ENCODE results near the gene TAX1BP1.
"Not testable (repeated sequence)": the region's sequence is repeated elsewhere in the genome, so short reads cannot be mapped to it uniquely, and the experiment has no call there.

The TAX1BP1 gene

GRCh38 chr7:27740449-27741086 is 606 bp downstream of the TAX1BP1 start:
- peak; percentile 37 for DNase-seq

- not testable (repeated sequence) for DNase-seq
These were observed 2.2 kb downstream of the TAX1BP1 start for GRCh38 chr7:27742091-27742710.

GRCh38 chr7:27745064-27745583 is 5.2 kb downstream of the TAX1BP1 start:
- DNase-seq = no peak

DNA sequence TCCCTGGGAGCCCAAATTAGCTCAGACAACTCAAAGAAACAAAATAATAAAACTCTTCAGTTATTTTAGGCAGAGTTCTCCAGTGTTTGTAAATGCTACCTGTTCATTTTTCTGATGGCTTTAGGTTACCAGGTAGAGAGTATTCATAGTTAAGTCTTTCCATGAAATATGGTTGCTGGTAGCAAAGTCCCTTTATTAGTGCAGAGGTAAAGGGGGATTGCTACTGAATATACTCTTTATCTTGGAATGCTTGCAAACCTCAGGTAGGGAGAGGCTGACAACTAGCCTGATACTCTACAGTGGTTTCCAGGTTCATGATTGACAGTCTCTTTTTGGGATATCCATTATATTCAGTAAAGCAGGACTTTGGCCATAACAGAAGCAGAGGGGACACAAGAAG is 6.5 kb downstream of the TAX1BP1 start:
- no peak for DNase-seq

GRCh38 chr7:27746978-27747377 is 7.0 kb downstream of the TAX1BP1 start:
- no peak for DNase-seq

GRCh38 chr7:27747589-27748368 is 7.8 kb downstream of the TAX1BP1 start:
- no peak for DNase-seq

GRCh38 chr7:27750316-27750715 is 10.4 kb downstream of the TAX1BP1 start:
- DNase-seq = no peak

GRCh38 chr7:27751888-27752660 is 12.1 kb downstream of the TAX1BP1 start:
- DNase-seq = no peak

- no peak for DNase-seq
These were observed 13.9 kb downstream of the TAX1BP1 start for GRCh38 chr7:27753863-27754262.

DNA sequence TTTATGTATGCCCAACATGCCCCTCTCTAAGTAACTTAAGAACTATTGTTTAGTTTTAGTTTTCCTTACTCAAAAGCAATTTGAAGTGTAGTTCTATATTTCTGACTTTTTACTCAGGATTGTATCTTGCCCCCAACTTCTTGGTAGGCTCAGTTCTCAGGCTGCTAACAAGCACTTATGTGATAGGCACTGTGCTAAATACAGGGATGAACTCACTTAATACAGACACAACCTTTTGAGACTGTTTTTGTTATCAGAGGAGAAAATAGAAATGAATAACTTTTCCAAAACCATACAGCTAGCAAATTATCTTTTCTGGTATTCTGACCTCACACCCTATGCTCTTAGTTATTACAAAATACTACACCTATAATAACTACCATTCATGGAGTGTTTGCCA is 16.3 kb downstream of the TAX1BP1 start:
- no peak for DNase-seq

GRCh38 chr7:27759491-27759890 is 19.5 kb downstream of the TAX1BP1 start:
- DNase-seq = no peak

DNA sequence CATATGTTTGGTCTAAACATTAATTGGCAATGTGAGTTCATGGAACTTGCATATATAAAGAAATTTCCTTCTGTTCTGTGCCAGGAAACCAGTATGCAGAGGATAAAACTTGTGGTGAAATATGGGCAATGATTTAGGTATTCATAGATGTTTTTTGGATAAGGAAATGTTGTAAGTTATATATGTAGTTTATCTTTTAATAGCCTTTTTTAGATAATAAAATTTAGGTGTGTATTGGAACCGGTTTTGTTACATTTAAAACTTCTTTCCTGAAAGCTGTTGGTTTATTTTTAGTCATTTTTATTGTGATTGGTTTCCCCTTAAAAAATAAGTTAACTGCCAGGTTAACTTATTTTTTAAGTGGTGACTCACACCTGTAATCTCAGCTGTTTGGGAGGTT is 22.1 kb downstream of the TAX1BP1 start:
- DNase-seq = no peak

GRCh38 chr7:27763983-27764508 is 24.1 kb downstream of the TAX1BP1 start:
- DNase-seq = no peak

DNA sequence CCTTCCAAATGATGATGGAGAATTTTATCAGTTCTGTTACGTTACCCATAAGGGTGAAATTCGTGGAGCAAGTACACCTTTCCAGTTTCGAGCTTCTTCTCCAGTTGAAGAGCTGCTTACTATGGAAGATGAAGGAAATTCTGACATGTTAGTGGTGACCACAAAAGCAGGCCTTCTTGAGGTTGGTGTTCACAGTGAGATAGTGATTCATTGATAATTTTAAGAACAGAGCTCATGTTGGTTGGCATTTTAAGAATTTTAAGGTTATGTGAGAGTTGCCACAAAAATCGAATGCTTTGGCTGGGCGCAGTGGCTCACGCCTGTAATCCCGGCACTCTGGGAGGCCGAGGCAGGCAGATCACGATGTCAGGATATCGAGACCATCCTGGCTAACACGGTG is 25.9 kb downstream of the TAX1BP1 start:
- DNase-seq = no peak

DNA sequence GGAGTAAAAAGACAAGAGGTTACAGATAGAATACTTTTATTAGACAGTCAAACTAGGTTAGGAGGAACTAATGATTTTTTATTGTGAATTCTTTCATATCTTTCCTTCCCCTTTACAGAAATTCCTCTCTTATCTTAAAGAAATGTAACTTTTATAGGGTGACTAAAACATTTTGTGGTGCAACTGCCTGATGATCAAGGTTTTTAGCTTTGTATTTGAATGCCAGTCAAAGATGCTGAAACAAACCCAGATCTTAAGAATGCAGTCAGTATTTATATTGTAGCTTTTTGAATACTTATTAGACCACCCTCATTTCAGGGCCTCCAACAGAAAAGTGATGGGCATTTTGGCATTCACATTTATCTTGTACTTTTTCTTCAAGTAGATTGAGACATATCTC is 27.4 kb downstream of the TAX1BP1 start:
- no peak for DNase-seq

DNA sequence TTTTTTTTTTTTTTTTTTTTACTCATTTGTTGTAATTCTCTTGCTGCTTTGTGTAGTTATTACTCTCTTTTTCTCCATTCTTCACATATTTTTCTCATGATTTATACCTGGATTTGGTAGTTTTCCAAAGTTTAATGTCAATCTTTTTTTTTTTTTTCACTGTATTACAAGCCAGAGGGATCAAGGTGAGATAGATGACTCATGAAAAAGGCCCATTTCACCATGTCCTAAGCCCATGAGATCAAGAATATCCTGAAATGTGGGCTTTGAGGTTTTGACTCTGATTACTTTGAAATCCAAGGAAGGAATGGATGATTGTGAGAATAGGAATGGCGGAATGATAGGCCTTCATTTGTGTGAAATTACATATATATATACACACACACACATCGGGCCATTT is 31.1 kb downstream of the TAX1BP1 start:
- no peak for DNase-seq

DNA sequence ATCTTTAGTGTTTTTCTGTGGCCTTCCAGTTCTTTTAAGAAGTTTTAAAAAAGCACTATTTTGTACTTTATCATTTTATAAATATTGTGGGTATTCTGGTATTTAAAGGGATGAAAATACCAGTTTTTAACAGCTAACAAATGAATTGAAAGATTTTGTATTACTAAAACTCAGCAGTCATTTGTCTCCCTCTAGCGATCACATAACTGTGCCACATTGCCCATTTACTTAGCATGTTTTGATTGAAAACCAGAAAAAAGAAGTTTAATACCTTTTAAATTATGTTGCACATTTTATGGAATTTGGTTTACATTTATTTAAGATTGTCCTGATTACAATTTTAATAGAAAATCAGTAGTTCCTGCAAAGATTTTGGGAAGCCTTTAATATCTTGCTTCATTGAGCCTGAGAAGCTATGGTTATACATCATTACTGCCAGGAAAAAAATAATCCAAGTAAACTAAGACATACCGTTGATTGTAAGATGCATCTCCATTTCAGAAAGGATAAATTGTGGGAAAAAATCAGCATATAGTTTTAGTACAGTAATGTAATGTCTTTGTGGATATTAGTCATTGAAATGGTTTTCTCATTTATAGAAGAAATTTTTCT is 34.9 kb downstream of the TAX1BP1 start:
- DNase-seq = no peak

DNA sequence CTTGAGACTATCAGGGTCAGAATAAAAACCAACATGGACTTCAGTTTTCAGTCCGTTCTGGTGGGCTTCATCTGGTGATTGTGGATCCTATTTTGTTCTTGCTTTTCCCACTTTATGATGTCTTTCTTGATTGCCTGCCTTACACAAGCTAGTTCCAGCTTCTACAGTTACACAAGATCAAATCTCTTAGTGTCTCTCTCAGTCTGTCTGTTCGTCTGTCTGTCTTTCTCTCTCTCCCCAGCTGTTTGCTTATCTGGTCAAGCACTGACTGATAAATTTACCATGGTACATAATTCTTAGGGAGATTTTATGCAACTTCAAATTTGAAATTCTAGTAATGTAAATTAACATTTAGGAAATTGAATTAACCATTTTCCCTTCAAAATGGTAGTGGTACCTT is 35.8 kb downstream of the TAX1BP1 start:
- DNase-seq = no peak

DNA sequence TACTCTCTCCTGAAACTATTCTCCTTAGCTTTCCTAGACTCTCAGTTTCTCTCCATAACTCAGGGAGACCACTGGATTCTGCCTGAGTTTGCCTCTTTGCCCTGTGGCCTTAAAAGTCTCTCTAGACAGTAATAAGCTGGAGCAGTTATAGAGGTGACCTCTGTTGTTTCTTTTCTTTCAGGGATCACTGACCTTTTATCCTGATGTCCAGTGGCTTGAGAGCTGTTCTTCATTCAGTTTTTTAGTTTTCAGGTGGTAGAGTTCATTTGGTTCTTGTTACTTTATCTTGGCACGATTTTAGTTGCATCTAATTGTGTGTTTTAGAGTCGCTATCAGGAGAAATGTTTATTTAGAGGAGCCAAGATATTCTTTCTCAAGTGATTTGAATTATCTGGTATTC is 37.7 kb downstream of the TAX1BP1 start:
- DNase-seq = no peak

- no peak for DNase-seq
These were observed 39.9 kb downstream of the TAX1BP1 start for GRCh38 chr7:27779873-27780272.

GRCh38 chr7:27781188-27781587 is 41.2 kb downstream of the TAX1BP1 start:
- no peak for DNase-seq

GRCh38 chr7:27782849-27783248 is 42.9 kb downstream of the TAX1BP1 start:
- DNase-seq = no peak
